RWPE2 (cell line): ENCODE data around the gene ENTPD6.

ENCODE experiments used
- ATAC-seq: fragments of 200-7000 bp; cut with Tn5 transposase; 3 replicates; pipeline ENCODE4 v1.9.1; 2021; ENCODE audit warnings: low read depth
- DNase-seq: peaks from one replicate; pipeline ENCODE4 v3.0.0-alpha.2; 2020; ENCODE audit warnings: low spot score
- H3K27ac ChIP-seq: fragments of 450-650 bp; 2 replicates; pipeline ENCODE4 v1.5.1; 2017; ENCODE audit warnings: mild to moderate bottlenecking; ENCODE audit not compliant: poor library complexity, severe bottlenecking
- H3K27me3 ChIP-seq: fragments of 250-450 bp; sonication (Bioruptor Pico); 2 replicates; pipeline ENCODE4 v1.5.1; 2021; ENCODE audit warnings: mild to moderate bottlenecking, moderate library complexity; ENCODE audit not compliant: insufficient read depth, poor library complexity, severe bottlenecking
- H3K36me3 ChIP-seq: fragments of 250-450 bp; sonication (Bioruptor Pico); 2 replicates; pipeline ENCODE4 v1.5.1; 2020; ENCODE audit warnings: low read depth, mild to moderate bottlenecking, moderate library complexity
- H3K4me1 ChIP-seq: fragments of 250-450 bp; sonication (Bioruptor Pico); 2 replicates; pipeline ENCODE4 v1.5.1; 2021; ENCODE audit warnings: mild to moderate bottlenecking, moderate library complexity; ENCODE audit not compliant: insufficient read depth, poor library complexity, severe bottlenecking
- H3K4me3 ChIP-seq: fragments of 250-450 bp; sonication (Bioruptor Pico); 2 replicates; pipeline ENCODE4 v1.5.1; 2021; ENCODE audit warnings: mild to moderate bottlenecking, moderate library complexity; ENCODE audit not compliant: severe bottlenecking
- H3K9me3 ChIP-seq: fragments of 250-450 bp; sonication (Bioruptor Pico); 2 replicates; pipeline ENCODE4 v1.5.1; 2021; ENCODE audit warnings: mild to moderate bottlenecking, moderate library complexity; ENCODE audit not compliant: severe bottlenecking
- CTCF ChIP-seq: fragments of 450-650 bp; IDR thresholded peaks from one replicate; pipeline ENCODE4 v1.5.1; 2017; ENCODE audit warnings: mild to moderate bottlenecking, moderate library complexity; ENCODE audit not compliant: poor library complexity, severe bottlenecking

Gene ENTPD6

GRCh38 chr20:25212242-25212641 is 16.7 kb downstream of the ENTPD6 start:
- Histone ChIP-seq H3K27ac (no peak overlapping the region), H3K9me3 (no peaks in the 10 kb centered on the region), H3K4me1 (no peaks in the 10 kb centered on the region), H3K36me3 (peaks cover 59% of the 10 kb centered on the region), H3K4me3 (no peak overlapping the region), H3K27me3 (no peaks in the 10 kb centered on the region)
- TF ChIP-seq CTCF: no peak
- DNase-seq (no peak), ATAC-seq (no peak)

GRCh38 chr20:25213566-25214425 is 18.3 kb downstream of the ENTPD6 start:
- Histone ChIP-seq H3K27me3 (no peaks in the 10 kb centered on the region), H3K4me1 (no peaks in the 10 kb centered on the region), H3K4me3 (no peak overlapping the region), H3K36me3 (peaks cover 61% of the 10 kb centered on the region), H3K9me3 (no peaks in the 10 kb centered on the region), H3K27ac (no peak overlapping the region)
- no peak for ATAC-seq
- TF ChIP-seq CTCF: no peak
- no peak for DNase-seq

- no peaks in the 10 kb centered on the region for H3K9me3 ChIP-seq
- no peak for DNase-seq
- no peaks in the 10 kb centered on the region for H3K4me1 ChIP-seq
- H3K4me3 ChIP-seq: no peak overlapping the region
- H3K36me3 ChIP-seq: peaks cover 61% of the 10 kb centered on the region
- no peaks in the 10 kb centered on the region for H3K27me3 ChIP-seq
- H3K27ac ChIP-seq: no peak overlapping the region
- no peak for TF ChIP-seq CTCF
- no peak for ATAC-seq
Observed at GRCh38 chr20:25214426-25214790, 18.9 kb downstream of the ENTPD6 start.

GRCh38 chr20:25214819-25215218 is 19.3 kb downstream of the ENTPD6 start:
- Histone ChIP-seq H3K36me3 (peaks cover 58% of the 10 kb centered on the region), H3K4me3 (no peak overlapping the region), H3K9me3 (no peaks in the 10 kb centered on the region), H3K27ac (no peak overlapping the region), H3K4me1 (no peaks in the 10 kb centered on the region), H3K27me3 (no peaks in the 10 kb centered on the region)
- DNase-seq (no peak), ATAC-seq (no peak)
- no peak for TF ChIP-seq CTCF

GRCh38 chr20:25215521-25215920 is 20.0 kb downstream of the ENTPD6 start:
- Histone ChIP-seq H3K27me3 (no peaks in the 10 kb centered on the region), H3K4me3 (no peak overlapping the region), H3K36me3 (peaks cover 53% of the 10 kb centered on the region), H3K9me3 (no peaks in the 10 kb centered on the region), H3K4me1 (no peaks in the 10 kb centered on the region), H3K27ac (no peak overlapping the region)
- ATAC-seq (no peak), DNase-seq (no peak)
- no peak for TF ChIP-seq CTCF
